Thoracic aorta (tissue), 2 donors: ENCODE results near the gene ITGBL1. TPM values are rescaled to one million over a fixed set of nuclear protein-coding genes. Genes with fewer than 3 reads are reported as not detected.

Experiments used
- ATAC-seq: fragments of 150-250 bp; one replicate; pipeline ENCODE4 v1.8.0; 2017; ENCODE audit warnings: low read depth; ENCODE audit not compliant: insufficient number of reproducible peaks, low FRiP score
- DNase-seq: peaks from one replicate; pipeline ENCODE4 v3.0.0-alpha.2; 2020; ENCODE audit warnings: low spot score
- H3K27ac ChIP-seq, 2 donors: fragments of 200-600 bp; sonication (generic); 1 replicate in 1 of 2; 2 replicates in 1 of 2; pipeline ENCODE4 v1.5.1; 2016; ENCODE audit warnings: mild to moderate bottlenecking in 2 of 2, moderate library complexity in 2 of 2
- H3K27me3 ChIP-seq: fragments of 200-600 bp; sonication (generic); replicated peaks from 2 replicates; pipeline ENCODE4 v1.6.0; 2016; ENCODE audit warnings: mild to moderate bottlenecking; ENCODE audit not compliant: insufficient read depth
- H3K36me3 ChIP-seq: fragments of 200-600 bp; sonication (generic); one replicate; pipeline ENCODE4 v1.5.1; 2016
- H3K4me1 ChIP-seq, 2 donors: fragments of 200-600 bp; sonication (generic); 1 replicate in 1 of 2; 2 replicates in 1 of 2; pipeline versions ENCODE4 v1.5.1 to v1.6.0; 2016; ENCODE audit warnings: low read depth in 2 of 2, mild to moderate bottlenecking in 1 of 2; ENCODE audit not compliant: control insufficient read depth in 1 of 2
- H3K4me3 ChIP-seq: fragments of 200-600 bp; sonication (generic); 2 replicates; pipeline ENCODE4 v1.5.1; 2016; ENCODE audit warnings: mild to moderate bottlenecking
- H3K9me3 ChIP-seq: fragments of 200-600 bp; sonication (generic); 2 replicates; pipeline ENCODE4 v1.5.1; 2016
- total RNA-seq, 2 donors: library from RNA; depleted of rRNA; stranded (reverse); fragments of >200 nt; gene quantifications; one replicate each; pipeline versions ENCODE4 v1.1.0 to v1.2.3, GENCODE V29; 2016
- TF ChIP-seq, protein P1 (sequence below): fragments of 200-600 bp; sonication (generic); IDR thresholded peaks from one replicate; pipeline ENCODE4 v1.5.1; 2019; ENCODE audit warnings: antibody characterized with exemption

The ITGBL1 gene
- total RNA-seq, 2 donors from 2014 or later = 179 to 224 TPM

DNA sequence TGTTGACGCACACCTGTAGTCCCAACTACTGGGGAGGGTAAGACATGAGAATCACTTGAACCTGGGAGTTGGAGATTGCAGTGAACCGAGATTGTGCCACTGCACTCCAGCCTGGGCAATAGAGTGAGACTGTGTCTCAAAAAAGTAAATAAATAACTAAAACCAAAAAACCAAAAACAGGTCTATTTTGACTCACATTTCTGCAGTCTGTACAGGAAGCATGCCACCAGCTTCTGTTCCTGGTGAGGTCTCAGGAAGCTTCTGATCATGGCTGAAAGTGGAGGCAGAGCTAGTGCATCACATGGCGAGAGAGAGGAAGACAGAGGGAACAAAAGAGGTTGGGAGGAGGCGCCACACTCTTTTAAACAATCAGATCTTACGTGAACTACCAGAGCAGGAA lies 142.5 kb downstream of the ITGBL1 start:
- Histone ChIP-seq H3K27me3 (no peaks in the 10 kb centered on the region), H3K4me3 (no peak overlapping the region), H3K27ac (no peak overlapping the region), H3K4me1 (peaks cover 0 to 12% of the 10 kb centered on the region in 2 donors), H3K36me3 (no peaks in the 10 kb centered on the region), H3K9me3 (no peaks in the 10 kb centered on the region)
- no peak for ATAC-seq
- no peak for DNase-seq
- TF ChIP-seq, protein P1, sequence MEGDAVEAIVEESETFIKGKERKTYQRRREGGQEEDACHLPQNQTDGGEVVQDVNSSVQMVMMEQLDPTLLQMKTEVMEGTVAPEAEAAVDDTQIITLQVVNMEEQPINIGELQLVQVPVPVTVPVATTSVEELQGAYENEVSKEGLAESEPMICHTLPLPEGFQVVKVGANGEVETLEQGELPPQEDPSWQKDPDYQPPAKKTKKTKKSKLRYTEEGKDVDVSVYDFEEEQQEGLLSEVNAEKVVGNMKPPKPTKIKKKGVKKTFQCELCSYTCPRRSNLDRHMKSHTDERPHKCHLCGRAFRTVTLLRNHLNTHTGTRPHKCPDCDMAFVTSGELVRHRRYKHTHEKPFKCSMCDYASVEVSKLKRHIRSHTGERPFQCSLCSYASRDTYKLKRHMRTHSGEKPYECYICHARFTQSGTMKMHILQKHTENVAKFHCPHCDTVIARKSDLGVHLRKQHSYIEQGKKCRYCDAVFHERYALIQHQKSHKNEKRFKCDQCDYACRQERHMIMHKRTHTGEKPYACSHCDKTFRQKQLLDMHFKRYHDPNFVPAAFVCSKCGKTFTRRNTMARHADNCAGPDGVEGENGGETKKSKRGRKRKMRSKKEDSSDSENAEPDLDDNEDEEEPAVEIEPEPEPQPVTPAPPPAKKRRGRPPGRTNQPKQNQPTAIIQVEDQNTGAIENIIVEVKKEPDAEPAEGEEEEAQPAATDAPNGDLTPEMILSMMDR = no peak

DNA sequence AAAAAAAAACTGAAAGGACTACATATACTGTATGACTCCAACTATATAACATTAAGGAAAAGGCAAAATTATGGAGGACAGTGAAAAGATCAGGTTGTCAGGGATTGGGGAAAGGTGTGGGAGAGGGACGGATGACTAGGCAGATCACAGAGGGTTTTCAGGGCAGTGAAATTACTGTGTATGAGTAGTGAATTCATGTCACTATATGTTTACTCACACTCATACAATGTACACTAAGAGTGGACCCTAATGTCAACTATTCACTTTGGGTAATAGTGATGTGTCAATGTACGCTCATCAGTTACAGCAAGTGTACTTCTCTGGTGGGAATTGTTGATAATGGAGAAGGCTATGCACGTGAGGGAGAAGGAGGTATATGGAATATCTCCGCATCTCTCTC lies 144.3 kb downstream of the ITGBL1 start:
- no peak for ATAC-seq
- Histone ChIP-seq H3K4me3 (no peak overlapping the region), H3K27me3 (no peaks in the 10 kb centered on the region), H3K27ac (no peak overlapping the region), H3K4me1 (no peaks in the 10 kb centered on the region), H3K36me3 (no peaks in the 10 kb centered on the region), H3K9me3 (no peaks in the 10 kb centered on the region)
- no peak for DNase-seq
- TF ChIP-seq, protein P1 = no peak

DNA sequence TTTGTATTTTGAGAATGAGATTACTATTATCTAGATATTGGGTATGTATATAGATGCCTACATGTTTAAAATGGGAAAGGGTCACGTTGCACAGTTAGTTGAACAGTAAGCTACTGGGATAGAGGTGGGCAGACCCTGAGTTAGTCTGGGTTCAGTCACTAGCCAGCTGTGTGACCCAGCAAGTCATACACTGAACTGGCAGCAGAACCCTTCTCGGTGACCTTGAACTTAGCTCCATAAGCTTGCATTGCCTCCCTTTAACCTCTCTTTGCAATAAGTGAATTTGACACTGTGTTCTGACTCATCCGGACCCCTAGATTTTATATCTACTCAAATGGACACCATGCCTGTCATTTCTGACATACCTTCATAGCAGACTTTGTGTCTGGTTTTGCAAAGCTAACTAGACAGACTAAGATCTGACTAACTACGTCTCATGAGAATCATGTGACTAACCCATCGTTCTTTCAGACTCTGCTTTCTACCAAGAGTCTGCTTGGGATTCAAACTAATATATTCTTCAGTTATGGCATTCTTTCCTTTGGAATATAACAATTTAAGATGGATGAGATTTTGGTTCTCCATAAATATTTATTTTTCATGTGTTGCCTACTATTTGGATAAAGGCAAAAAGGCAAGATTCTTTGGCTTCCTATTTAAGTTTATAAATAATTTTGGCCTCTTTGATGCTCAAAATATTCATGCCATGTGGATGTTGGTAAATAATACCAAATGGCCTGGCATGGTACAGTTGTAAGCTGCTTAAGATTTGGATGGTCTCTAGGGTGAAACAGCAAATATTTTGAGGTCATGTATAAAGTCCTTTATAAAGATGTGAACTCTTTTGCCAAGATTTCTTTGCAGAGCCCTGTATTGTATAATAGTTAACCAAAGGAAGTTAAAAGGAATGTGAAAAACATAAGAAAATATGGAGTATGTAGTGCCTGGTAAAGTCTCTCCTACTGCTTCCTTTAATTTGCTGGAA lies 159.3 kb downstream of the ITGBL1 start:
- Histone ChIP-seq H3K36me3 (no peaks in the 10 kb centered on the region), H3K27ac (no peak overlapping the region)
- no peak for ATAC-seq

DNA sequence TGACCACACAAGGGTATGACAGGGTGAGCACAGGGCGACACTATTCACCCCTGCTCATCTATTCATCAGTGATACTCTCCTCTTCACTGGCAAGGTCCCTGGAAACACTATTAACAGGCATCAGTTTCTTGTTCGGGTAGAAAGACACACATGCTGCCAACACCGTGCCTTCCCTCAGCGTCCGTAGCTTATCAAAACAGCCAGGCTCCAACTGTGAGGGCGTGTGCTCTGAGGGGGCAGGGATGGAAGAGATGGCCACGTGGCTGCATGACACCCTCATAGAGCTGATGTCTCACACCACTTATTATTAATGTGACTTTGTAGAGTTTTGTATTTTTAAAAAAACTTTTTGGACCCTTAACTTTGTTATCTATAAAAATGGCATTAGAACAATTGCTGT lies 160.3 kb downstream of the ITGBL1 start:
- DNase-seq (no peak), ATAC-seq (no peak)
- H3K9me3 ChIP-seq = no peaks in the 10 kb centered on the region
- H3K4me3 ChIP-seq = no peak overlapping the region
- no peaks in the 10 kb centered on the region for H3K36me3 ChIP-seq
- H3K27me3 ChIP-seq = no peaks in the 10 kb centered on the region
- H3K4me1 ChIP-seq = peaks cover 9 to 38% of the 10 kb centered on the region in 2 donors
- no peak overlapping the region for H3K27ac ChIP-seq
- TF ChIP-seq, protein P1 = no peak

More for the DNA sequence above, 159.3 kb downstream of the ITGBL1 start:
- TF ChIP-seq, protein P1 = no peak
- H3K4me3 ChIP-seq = no peak overlapping the region
- no peak for DNase-seq
- no peaks in the 10 kb centered on the region for H3K27me3 ChIP-seq
- H3K9me3 ChIP-seq = no peaks in the 10 kb centered on the region
- H3K4me1 ChIP-seq = peaks cover 9 to 38% of the 10 kb centered on the region in 2 donors

DNA sequence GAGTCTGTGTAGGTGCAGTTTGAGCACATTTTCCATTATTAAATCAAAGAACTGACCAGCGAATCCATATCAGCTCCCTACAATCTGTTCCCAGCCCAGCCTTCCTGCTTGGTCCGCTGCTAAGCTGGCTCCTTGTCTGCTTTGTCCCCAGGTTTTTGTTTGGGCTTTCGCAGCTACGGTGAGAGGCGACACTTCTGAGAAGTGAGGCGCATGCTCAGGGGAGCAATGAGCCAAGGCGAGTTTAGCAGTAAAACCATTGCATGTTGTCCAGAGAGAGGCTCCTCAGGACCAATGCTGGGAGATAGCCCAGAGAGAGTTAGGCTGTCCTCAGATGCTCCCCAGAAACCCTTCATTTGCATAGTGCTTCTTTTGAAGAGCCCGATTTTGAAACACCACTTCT lies 162.0 kb downstream of the ITGBL1 start:
- no peak overlapping the region for H3K27ac ChIP-seq
- peaks cover 4 to 29% of the 10 kb centered on the region in 2 donors for H3K4me1 ChIP-seq
- TF ChIP-seq, protein P1 = no peak
- no peaks in the 10 kb centered on the region for H3K9me3 ChIP-seq
- no peaks in the 10 kb centered on the region for H3K27me3 ChIP-seq
- ATAC-seq = no peak
- H3K4me3 ChIP-seq = no peak overlapping the region
- no peak for DNase-seq
- no peaks in the 10 kb centered on the region for H3K36me3 ChIP-seq
